H54 (cell line): ENCODE results near the gene PMCH.
"Not testable (repeated sequence)": the region's sequence is repeated elsewhere in the genome, so short reads cannot be mapped to it uniquely, and the experiment has no call there.

Experiments used
- DNase-seq: peaks from one replicate; pipeline ENCODE4 v3.0.0; 2011; ENCODE audit warnings: low spot score, mixed read lengths; ENCODE audit not compliant: insufficient read length
- FAIRE-seq: peaks from 3 replicates; lab custom pipeline; 2011; peaks lifted over from hg19 to GRCh38; lab: Jason Lieb, UNC
- POLR2A ChIP-seq: IDR thresholded peaks from 2 replicates; pipeline ENCODE4 v1.6.1; 2011; ENCODE audit warnings: low read depth, mild to moderate bottlenecking, low read length

The PMCH gene

GRCh38 chr12:102197789-102198188 is at the start of gene PMCH:
PMCH (minus strand) TSS chr12:102197833; CDS start chr12:102197770, 63 bp downstream.
- TF ChIP-seq POLR2A: no peak
- DNase-seq: no peak
- FAIRE-seq: peak; percentile 52

- DNase-seq, FAIRE-seq: not testable (repeated sequence)
These were observed 43.2 kb upstream of the PMCH start for GRCh38 chr12:102240859-102241258.

GRCh38 chr12:102234599-102234998 is 37.0 kb upstream of the PMCH start:
- DNase-seq (no peak), FAIRE-seq (no peak)
- TF ChIP-seq POLR2A: no peak

- FAIRE-seq (no peak), DNase-seq (no peak)
- TF ChIP-seq POLR2A: no peak
These were observed 34.8 kb upstream of the PMCH start for GRCh38 chr12:102232446-102232845.

GRCh38 chr12:102232036-102232435 is 34.4 kb upstream of the PMCH start:
- FAIRE-seq (no peak), DNase-seq (no peak)
- no peak for TF ChIP-seq POLR2A

GRCh38 chr12:102227954-102228353 is 30.3 kb upstream of the PMCH start:
- no peak for TF ChIP-seq POLR2A
- FAIRE-seq (no peak), DNase-seq (no peak)

- no peak for FAIRE-seq
- no peak for TF ChIP-seq POLR2A
- no peak for DNase-seq
These were observed 23.1 kb upstream of the PMCH start for GRCh38 chr12:102220736-102221135.

GRCh38 chr12:102215992-102216691 is 18.5 kb upstream of the PMCH start:
- FAIRE-seq (no peak), DNase-seq (no peak)
- TF ChIP-seq POLR2A: no peak

GRCh38 chr12:102204025-102204424 is 6.4 kb upstream of the PMCH start:
- DNase-seq: no peak
- TF ChIP-seq POLR2A: no peak
- no peak for FAIRE-seq

- FAIRE-seq (no peak), DNase-seq (no peak)
- TF ChIP-seq POLR2A: no peak
These were observed 4.9 kb upstream of the PMCH start for GRCh38 chr12:102202556-102202955.

- TF ChIP-seq POLR2A: no peak
- FAIRE-seq (no peak), DNase-seq (no peak)
These were observed 3.9 kb upstream of the PMCH start for GRCh38 chr12:102201436-102202061.

GRCh38 chr12:102195826-102196225 is 1.8 kb downstream of the PMCH start:
- TF ChIP-seq POLR2A: no peak
- DNase-seq (no peak), FAIRE-seq (no peak)

- FAIRE-seq (no peak), DNase-seq (no peak)
- TF ChIP-seq POLR2A: no peak
These were observed 15.0 kb downstream of the PMCH start for GRCh38 chr12:102182635-102183034.

GRCh38 chr12:102174761-102175160 is 22.9 kb downstream of the PMCH start:
- no peak for TF ChIP-seq POLR2A
- FAIRE-seq (no peak), DNase-seq (no peak)

- TF ChIP-seq POLR2A: no peak
- no peak for DNase-seq
- FAIRE-seq: no peak
These were observed 23.5 kb downstream of the PMCH start for GRCh38 chr12:102174117-102174516.
